DMS153 treated with DMSO at 0.1 percent for 48 hours (cell line): ENCODE data around the gene TMEM106C.

Experiments
- DNase-seq: peaks from one replicate; lab custom pipeline; 2025; ENCODE audit not compliant: unreplicated experiment; lab: John Stamatoyannopoulos, UW

Gene TMEM106C

GRCh38 chr12:47963340-47964040, at the start of gene TMEM106C:
Gene TMEM106C (plus strand): TSS chr12:47963596. CDS start chr12:47964237, 641 bp downstream.
- peak; percentile 96 for DNase-seq

- DNase-seq = no peak
These were observed 42.5 kb upstream of the TMEM106C start for GRCh38 chr12:47920913-47921312.

GRCh38 chr12:47921907-47922306, 41.5 kb upstream of the TMEM106C start:
- DNase-seq = no peak

- no peak for DNase-seq
These were observed 36.0 kb upstream of the TMEM106C start for GRCh38 chr12:47927346-47927745.

GRCh38 chr12:47930634-47931033, 32.8 kb upstream of the TMEM106C start:
- no peak for DNase-seq

- DNase-seq = no peak
These were observed 32.2 kb upstream of the TMEM106C start for GRCh38 chr12:47931187-47931586.

- no peak for DNase-seq
These were observed 28.2 kb upstream of the TMEM106C start for GRCh38 chr12:47935184-47935583.

- no peak for DNase-seq
These were observed 25.3 kb upstream of the TMEM106C start for GRCh38 chr12:47938093-47938492.

GRCh38 chr12:47938594-47938993, 24.8 kb upstream of the TMEM106C start:
- DNase-seq = no peak

GRCh38 chr12:47939009-47939601, 24.3 kb upstream of the TMEM106C start:
- DNase-seq = no peak

- no peak for DNase-seq
These were observed 22.5 kb upstream of the TMEM106C start for GRCh38 chr12:47940773-47941474.

GRCh38 chr12:47941475-47941780, 22.0 kb upstream of the TMEM106C start:
- DNase-seq = no peak

GRCh38 chr12:47941871-47942613, 21.4 kb upstream of the TMEM106C start:
- no peak for DNase-seq

GRCh38 chr12:47942614-47943225, 20.7 kb upstream of the TMEM106C start:
- DNase-seq = no peak

GRCh38 chr12:47943623-47944340, 19.6 kb upstream of the TMEM106C start:
- DNase-seq = no peak

GRCh38 chr12:47944685-47945340, 18.6 kb upstream of the TMEM106C start:
- no peak for DNase-seq

GRCh38 chr12:47945341-47945728, 18.1 kb upstream of the TMEM106C start:
- DNase-seq = no peak

- no peak for DNase-seq
These were observed 16.7 kb upstream of the TMEM106C start for GRCh38 chr12:47946413-47947323.

GRCh38 chr12:47947341-47947740, 16.1 kb upstream of the TMEM106C start:
- no peak for DNase-seq
